ENCODE data around the gene CREBRF.
"Not testable (repeated sequence)": the region's sequence is repeated elsewhere in the genome, so short reads cannot be mapped to it uniquely, and the experiment has no call there.

Gene CREBRF

GRCh38 chr5:173089581-173089980 lies 33.4 kb downstream of the CREBRF start:
- no peak for DNase-seq

DNA sequence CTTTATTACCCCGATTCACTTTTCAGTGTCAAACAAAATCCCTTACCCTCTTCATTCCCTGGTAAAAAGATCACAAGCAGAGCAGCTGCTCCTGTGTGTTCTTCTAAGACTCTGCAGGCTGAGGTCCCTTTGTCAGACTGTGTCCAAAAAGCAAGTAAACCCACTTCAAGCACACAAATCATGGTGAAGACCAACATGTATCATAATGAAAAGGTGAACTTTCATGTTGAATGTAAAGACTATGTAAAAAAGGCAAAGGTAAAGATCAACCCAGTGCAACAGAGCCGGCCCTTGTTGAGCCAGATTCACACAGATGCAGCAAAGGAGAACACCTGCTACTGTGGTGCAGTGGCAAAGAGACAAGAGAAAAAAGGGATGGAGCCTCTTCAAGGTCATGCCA lies 34.5 kb downstream of the CREBRF start:
- no peak for DNase-seq

DNA sequence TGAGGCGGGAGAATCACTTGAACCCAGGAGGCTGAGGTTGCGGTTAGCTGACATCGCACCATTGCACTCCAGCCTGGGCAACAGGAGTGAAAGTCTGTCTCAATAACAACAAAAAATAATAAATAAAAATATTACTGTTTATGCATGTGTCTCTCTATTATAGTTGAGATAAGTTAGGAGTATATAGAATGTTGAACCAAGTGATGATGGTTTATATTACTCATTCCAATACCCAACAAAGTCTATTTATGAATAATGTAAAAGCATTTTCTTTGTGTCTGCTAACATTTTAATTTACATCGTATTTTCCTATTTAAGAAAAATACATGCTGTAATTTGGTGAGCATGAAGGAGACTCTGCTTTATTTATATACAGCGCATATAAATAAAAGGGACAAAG lies 35.8 kb downstream of the CREBRF start:
- no peak for DNase-seq

GRCh38 chr5:173093606-173094005 lies 37.5 kb downstream of the CREBRF start:
- no peak for DNase-seq

GRCh38 chr5:173094012-173094661 lies 38.0 kb downstream of the CREBRF start:
- peak; percentile 41 for DNase-seq

- no peak for DNase-seq
These were observed 42.6 kb downstream of the CREBRF start for GRCh38 chr5:173098787-173099186.

DNA sequence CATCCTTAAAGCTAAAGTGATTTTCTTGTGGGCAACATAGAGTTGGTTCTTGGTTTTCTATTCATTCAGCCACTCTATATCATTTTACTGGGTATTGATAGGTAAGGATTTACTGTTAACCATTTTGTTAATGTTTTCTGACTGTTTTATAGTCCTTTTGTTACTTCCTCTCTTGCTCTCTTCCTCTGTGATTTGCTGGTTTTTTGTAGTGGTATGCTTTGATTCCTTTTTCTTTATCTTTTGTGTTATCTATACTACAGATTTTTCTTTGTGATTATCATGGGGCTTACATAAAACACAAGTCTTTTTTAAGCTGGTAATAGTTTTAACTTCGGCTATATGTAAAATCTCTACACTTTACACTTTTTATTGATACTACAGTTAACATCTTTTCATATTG lies 43.3 kb downstream of the CREBRF start:
- no peak for DNase-seq

DNA sequence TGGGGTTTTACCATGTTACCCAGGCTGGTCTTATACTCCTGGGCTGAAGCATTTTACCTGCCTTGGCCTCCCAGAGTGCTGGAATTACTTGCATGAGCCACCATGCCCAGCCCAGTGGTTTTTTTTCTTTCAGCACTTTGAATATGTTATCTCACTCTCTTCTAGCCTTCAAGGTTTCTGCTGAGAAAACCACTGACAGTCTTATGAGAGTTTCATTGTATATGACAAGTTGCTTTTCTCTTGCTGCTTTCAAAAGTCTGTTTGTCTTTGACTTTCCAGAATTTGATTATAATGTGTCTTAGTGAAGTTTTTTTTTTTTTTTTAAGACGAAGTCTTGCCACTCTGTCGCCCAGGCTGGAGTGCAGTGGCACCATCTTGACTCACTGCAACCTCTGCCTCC lies 45.1 kb downstream of the CREBRF start:
- no peak for DNase-seq

GRCh38 chr5:173103411-173103810 lies 47.3 kb downstream of the CREBRF start:
- DNase-seq, result no peak

- peak; percentile 16 for DNase-seq
These were observed 52.8 kb downstream of the CREBRF start for GRCh38 chr5:173108914-173109313.

DNA sequence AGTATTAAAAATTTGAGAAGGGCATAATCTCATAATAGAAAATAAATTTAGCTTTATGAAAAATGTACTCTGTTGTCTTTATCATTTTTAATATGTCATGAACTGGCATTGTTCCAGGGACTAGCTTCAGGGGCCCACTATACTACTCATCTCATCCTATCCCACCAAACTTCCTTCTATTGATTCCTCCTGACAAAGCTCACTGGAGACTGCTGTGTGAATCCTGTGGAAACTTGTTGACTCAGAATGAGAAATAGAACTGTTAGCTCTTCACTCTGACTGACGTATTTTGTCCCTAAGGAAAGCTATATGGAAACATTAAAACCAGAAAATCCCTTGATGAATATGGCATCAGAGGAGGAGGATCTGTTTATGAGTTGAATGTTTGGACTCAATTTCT lies 58.4 kb downstream of the CREBRF start:
- no peak for DNase-seq

GRCh38 chr5:173119719-173120118 lies 63.6 kb downstream of the CREBRF start:
- no peak for DNase-seq

- DNase-seq, result no peak
These were observed 67.3 kb downstream of the CREBRF start for GRCh38 chr5:173123416-173123815.

- not testable (repeated sequence) for DNase-seq
These were observed 76.0 kb downstream of the CREBRF start for GRCh38 chr5:173132166-173132565.

DNA sequence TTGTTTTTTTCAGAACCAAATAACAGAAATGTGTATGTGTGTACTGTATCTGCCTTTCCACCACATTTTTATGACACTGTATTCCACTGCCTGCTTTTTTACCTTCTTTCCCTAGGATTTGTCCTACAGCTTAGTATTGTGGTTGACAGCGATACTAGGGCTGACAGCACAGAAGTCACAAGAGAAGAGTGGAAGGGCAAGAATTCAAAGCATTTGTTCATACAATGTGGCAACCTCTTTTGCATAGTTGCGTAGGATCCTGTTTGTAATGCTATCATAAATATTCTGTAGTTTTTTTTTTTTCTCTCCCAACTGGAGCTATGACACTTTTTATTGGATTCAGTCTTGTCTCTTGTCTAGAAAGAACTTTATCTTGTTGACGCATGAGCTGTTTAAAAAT lies 82.6 kb downstream of the CREBRF start:
- DNase-seq, result no peak

DNA sequence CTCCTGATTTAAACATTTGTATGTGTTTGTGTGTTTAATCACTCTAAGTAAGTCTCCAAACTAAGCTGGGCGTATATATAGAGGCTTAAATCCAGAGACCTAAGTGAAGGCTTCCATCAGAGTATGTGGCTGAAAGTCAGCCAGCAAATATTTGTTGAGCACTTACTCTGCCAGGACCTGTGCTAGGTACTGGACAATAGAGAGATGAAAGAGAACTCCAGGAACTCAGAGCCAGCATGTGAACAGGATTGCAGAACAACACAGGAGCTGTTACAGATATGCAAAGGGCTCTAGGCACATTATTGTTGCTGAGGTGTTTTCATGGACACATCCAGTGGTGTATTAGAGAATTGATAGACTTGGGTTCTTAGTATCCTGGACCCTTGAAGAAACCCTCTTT lies 83.5 kb downstream of the CREBRF start:
- DNase-seq, result no peak

GRCh38 chr5:173140769-173141168 lies 84.6 kb downstream of the CREBRF start:
- DNase-seq, result no peak

DNA sequence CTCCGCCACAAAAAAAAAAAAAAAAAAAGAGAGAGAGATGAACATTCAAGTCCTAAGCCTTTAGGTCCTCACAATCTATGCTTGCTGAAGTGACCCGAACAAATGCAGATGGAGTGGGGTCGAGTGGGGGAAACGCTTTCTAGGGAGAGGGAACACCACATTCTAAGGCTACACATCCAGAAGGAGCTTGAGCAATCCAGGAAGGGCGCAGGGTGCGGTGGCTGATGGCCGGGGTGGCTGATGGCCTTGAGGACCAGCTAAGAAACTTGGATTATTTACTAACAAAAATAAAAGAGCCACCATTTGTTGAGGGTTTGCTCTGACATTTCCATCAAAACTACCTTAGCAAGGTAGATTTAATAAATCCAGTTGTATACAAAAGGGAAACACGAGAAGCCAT lies 87.4 kb downstream of the CREBRF start:
- no peak for DNase-seq

- peak; percentile 85 for DNase-seq
These were observed 88.3 kb downstream of the CREBRF start, which contains the start of gene BNIP1 for GRCh38 chr5:173144200-173145176. TSS of gene BNIP1 (plus strand) at chr5:173144531. CDS start at chr5:173144546, 15 bp downstream.

GRCh38 chr5:173148354-173148753 lies 92.2 kb downstream of the CREBRF start:
- DNase-seq, result no peak

DNA sequence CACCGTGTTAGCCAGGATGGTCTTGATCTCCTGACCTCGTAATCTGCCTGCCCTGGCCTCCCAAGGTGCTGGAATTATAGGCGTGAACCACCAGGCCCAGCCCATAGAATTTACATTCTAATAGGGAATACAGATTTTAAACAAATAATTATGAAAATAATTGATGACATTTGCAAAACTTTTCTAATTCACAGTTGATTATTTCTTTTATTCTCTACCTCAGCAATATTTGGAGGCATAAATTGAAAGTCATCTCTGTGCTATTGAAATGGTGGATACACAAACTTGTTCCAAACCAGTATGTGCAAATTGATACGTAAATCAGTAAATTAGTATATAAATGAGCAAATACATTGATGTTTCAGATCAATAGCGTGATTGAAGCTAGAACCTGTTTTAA lies 96.4 kb downstream of the CREBRF start:
- DNase-seq, result no peak

- no peak for DNase-seq
These were observed 97.7 kb downstream of the CREBRF start for GRCh38 chr5:173153842-173154241.

- DNase-seq, result not testable (repeated sequence)
These were observed 98.5 kb downstream of the CREBRF start for GRCh38 chr5:173154619-173155018.

DNA sequence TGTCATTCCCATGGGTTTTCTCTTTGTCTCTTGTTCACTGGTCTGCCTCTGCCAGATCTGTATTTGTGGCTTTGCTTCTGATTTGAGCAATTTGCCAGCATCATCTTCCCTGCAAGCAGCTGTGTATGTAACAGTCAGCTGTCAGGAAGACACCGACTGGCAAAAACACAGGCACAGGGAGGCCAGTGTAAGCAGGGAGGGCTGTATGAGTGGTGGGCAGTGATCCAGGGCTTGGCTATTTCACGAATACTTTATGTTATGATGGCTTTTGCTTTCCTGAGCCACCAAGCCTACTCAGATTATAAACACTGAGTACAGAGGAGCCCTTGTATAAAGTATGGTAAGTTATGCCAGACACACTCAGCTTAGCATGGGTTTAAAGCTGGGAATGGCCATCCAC lies 99.8 kb downstream of the CREBRF start:
- no peak for DNase-seq
